B cell (primary cell): ENCODE measurements around the gene FAM72C. TPM values are rescaled to one million over a fixed set of nuclear protein-coding genes. Genes with fewer than 3 reads are reported as not detected.
"Not testable (repeated sequence)": the region's sequence is repeated elsewhere in the genome, so short reads cannot be mapped to it uniquely, and the experiment has no call there.

Experiments
- ATAC-seq: fragments of 200-7000 bp; cut with Tn5 transposase; one replicate; pipeline ENCODE4 v1.10.0; 2021; ENCODE audit warnings: low read depth, mild to moderate bottlenecking, moderate number of reproducible peaks, moderate library complexity
- CTCF ChIA-PET: fragments of 350-600 bp; sonication (Branson Sonifier 250); formaldehyde crosslinking; loops from one replicate; lab custom pipeline; 2021; ENCODE audit warnings: antibody characterized with exemption, inconsistent platforms; lab: Charles Lee
- POLR2A ChIA-PET: fragments of 350-600 bp; sonication (Branson Sonifier 250); formaldehyde crosslinking; loops from one replicate; lab custom pipeline; 2021; ENCODE audit warnings: antibody characterized with exemption; lab: Charles Lee
- DNase-seq: peaks from one replicate; pipeline ENCODE4 v3.0.0; 2013
- H2AFZ ChIP-seq: 2 replicates; pipeline ENCODE4 v1.6.1; 2012; ENCODE audit warnings: mild to moderate bottlenecking, low read depth, low read length; ENCODE audit not compliant: insufficient read depth, poor library complexity, severe bottlenecking
- H3K27ac ChIP-seq, 2 donors: 1 replicate in 1 of 2; 2 replicates in 1 of 2; pipeline ENCODE4 v1.5.1; 2012 to 2013; ENCODE audit warnings: low read length in 2 of 2, mild to moderate bottlenecking in 2 of 2, moderate library complexity in 1 of 2
- H3K27me3 ChIP-seq, 4 experiments: fragments of 200-600 bp in 1 of 4; sonication (generic) in 1 of 4; replicated peaks in 1 of 4; 1 replicate in 2 of 4; 2 replicates in 2 of 4; pipeline versions ENCODE4 v1.6.1 to v1.7.0; 2013 to 2016; ENCODE audit warnings: low read length in 3 of 4, mild to moderate bottlenecking in 2 of 4, mixed read lengths in 1 of 4, moderate library complexity in 1 of 4; ENCODE audit not compliant: insufficient read depth in 4 of 4, control insufficient read depth in 3 of 4; ENCODE audit errors: control extremely low read depth in 1 of 4
- H3K36me3 ChIP-seq, 2 experiments: replicated peaks in 1 of 2; 1 replicate in 1 of 2; 2 replicates in 1 of 2; pipeline versions ENCODE4 v1.6.1 to v1.7.1; 2013; ENCODE audit warnings: low read length in 1 of 2; ENCODE audit not compliant: insufficient read depth in 2 of 2, control insufficient read depth in 1 of 2; ENCODE audit errors: control extremely low read depth in 1 of 2, extremely low read depth in 1 of 2
- H3K4me1 ChIP-seq, 2 donors: fragments of 200-600 bp in 1 of 2; sonication (generic) in 1 of 2; 1 replicate in 1 of 2; 2 replicates in 1 of 2; pipeline versions ENCODE4 v1.5.1 to v1.6.1; 2013 to 2017; ENCODE audit warnings: low read length in 2 of 2; ENCODE audit not compliant: control insufficient read depth in 2 of 2, insufficient read depth in 2 of 2
- H3K4me2 ChIP-seq: replicated peaks from 2 replicates; pipeline ENCODE3; 2012; ENCODE audit warnings: mild to moderate bottlenecking, low read depth, low read length; ENCODE audit not compliant: poor library complexity, severe bottlenecking
- H3K4me3 ChIP-seq, 5 experiments: fragments of 200-600 bp in 1 of 5; sonication (generic) in 1 of 5; 1 replicate in 3 of 5; 2 replicates in 2 of 5; pipeline versions ENCODE4 v1.5.1 to v1.7.0; 2011 to 2016; ENCODE audit warnings: low read length in 4 of 5, mild to moderate bottlenecking in 4 of 5, low read depth in 2 of 5, control low read depth in 1 of 5, moderate library complexity in 1 of 5; ENCODE audit not compliant: insufficient read depth in 1 of 5; ENCODE audit errors: control extremely low read depth in 1 of 5, extremely low read depth in 1 of 5
- H3K79me2 ChIP-seq: fragments of 200-600 bp; sonication (generic); one replicate; pipeline ENCODE4 v1.6.0; 2016; ENCODE audit warnings: low read length; ENCODE audit not compliant: control insufficient read depth, insufficient read depth
- H3K9ac ChIP-seq: fragments of 200-600 bp; sonication (generic); 2 replicates; pipeline ENCODE4 v1.6.1; 2017; ENCODE audit warnings: mild to moderate bottlenecking, low read length, moderate library complexity
- H3K9me3 ChIP-seq, 3 donors: one replicate each; pipeline versions ENCODE4 v1.6.1 to v1.7.1; 2013; ENCODE audit warnings: low read length in 2 of 3; ENCODE audit not compliant: control insufficient read depth in 2 of 3, insufficient read depth in 1 of 3; ENCODE audit errors: control extremely low read depth in 1 of 3
- H4K20me1 ChIP-seq: 2 replicates; pipeline ENCODE4 v1.6.0; 2012; ENCODE audit warnings: mild to moderate bottlenecking, low read length; ENCODE audit not compliant: insufficient read depth, control insufficient read depth, poor library complexity, severe bottlenecking
- H3K27ac Mint-ChIP-seq: one replicate; pipeline ENCODE4 v1.8.0; 2021; ENCODE audit warnings: mixed read lengths
- H3K27me3 Mint-ChIP-seq: one replicate; pipeline ENCODE4 v1.8.0; 2021; ENCODE audit warnings: mixed read lengths
- H3K4me1 Mint-ChIP-seq: one replicate; pipeline ENCODE4 v1.8.0; 2021; ENCODE audit warnings: mixed read lengths
- H3K4me3 Mint-ChIP-seq: one replicate; pipeline ENCODE4 v1.8.0; 2021; ENCODE audit warnings: mixed read lengths
- H3K9me3 Mint-ChIP-seq: one replicate; pipeline ENCODE4 v1.8.0; 2022; ENCODE audit warnings: mixed read lengths; ENCODE audit not compliant: insufficient read depth
- WGBS: methylation state at CpG from one replicate; pipeline ENCODE4 v1.1.5; 2013; ENCODE audit warnings: missing lambda C conversion rate; ENCODE audit not compliant: insufficient coverage; 5-methylcytosine and 5-hydroxymethylcytosine counted together
- intact Hi-C: fragments of 100-400 bp; cut with micrococcal nuclease; formaldehyde crosslinking; loops from one replicate; pipeline ENCODE4 v1.10.0; 2022
- polyA plus RNA-seq: library from polyadenylated mRNA; depleted of rRNA; stranded (reverse); fragments of >200 nt; gene quantifications from 2 replicates; pipeline ENCODE4 v1.2.3, GENCODE V29; 2012
- total RNA-seq, 2 donors: library from RNA; stranded (reverse); fragments of 120-200 nt in 1 of 2; gene quantifications; 1 replicate in 1 of 2; 2 replicates in 1 of 2; pipeline versions ENCODE4 v1.2.3 to v1.2.4, GENCODE V29; 2013 to 2022

Gene FAM72C
- total and polyA plus RNA-seq, 2 donors (not counting 1 experiment from before 2014, with no cell fraction given): 0.03 TPM; not detected in 1

DNA sequence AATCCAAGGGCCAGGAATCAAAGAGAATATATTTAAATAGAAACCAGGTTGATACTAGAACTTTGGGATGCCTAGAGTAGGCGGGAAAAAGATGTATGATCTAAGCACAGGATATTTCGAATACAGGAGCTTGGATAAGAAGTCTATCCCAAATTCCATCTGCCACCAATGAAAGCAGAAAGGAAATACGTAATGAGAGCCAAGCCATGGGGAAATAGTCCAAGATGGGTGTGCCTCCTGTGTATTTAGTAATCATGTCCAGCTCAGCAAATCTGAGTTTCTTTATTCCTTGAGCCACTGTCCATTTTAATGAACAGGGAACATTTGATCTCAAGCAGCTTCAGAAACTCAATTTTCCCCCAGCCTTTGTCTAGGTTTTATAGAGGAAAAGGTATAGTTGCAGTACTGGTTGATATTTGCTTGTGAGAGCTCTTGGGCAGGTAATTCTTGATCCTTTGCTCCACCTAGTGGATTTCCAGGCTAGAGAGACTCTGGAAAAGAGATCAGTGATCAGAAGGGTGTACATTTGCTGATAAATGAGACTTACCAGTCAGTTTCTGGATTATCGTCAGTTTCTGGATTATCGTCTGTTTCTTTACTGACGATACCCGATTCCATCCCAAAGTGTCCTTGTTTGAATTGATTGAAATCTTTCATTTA lies 28.3 kb downstream of the FAM72C start:
- H3K27me3 Mint-ChIP-seq, H3K4me1 ChIP-seq, DNase-seq, H3K27ac ChIP-seq, H4K20me1 ChIP-seq, intact Hi-C loops, H3K9me3 ChIP-seq, H3K27ac Mint-ChIP-seq, H3K4me3 Mint-ChIP-seq, POLR2A ChIA-PET, H3K9ac ChIP-seq, H2AFZ ChIP-seq, H3K79me2 ChIP-seq, CTCF ChIA-PET, H3K4me1 Mint-ChIP-seq, H3K9me3 Mint-ChIP-seq, H3K4me3 ChIP-seq, H3K4me2 ChIP-seq, H3K36me3 ChIP-seq, ATAC-seq, H3K27me3 ChIP-seq: not testable (repeated sequence)
- WGBS: no CpG with 5 or more reads among the region's 7 CpGs

DNA sequence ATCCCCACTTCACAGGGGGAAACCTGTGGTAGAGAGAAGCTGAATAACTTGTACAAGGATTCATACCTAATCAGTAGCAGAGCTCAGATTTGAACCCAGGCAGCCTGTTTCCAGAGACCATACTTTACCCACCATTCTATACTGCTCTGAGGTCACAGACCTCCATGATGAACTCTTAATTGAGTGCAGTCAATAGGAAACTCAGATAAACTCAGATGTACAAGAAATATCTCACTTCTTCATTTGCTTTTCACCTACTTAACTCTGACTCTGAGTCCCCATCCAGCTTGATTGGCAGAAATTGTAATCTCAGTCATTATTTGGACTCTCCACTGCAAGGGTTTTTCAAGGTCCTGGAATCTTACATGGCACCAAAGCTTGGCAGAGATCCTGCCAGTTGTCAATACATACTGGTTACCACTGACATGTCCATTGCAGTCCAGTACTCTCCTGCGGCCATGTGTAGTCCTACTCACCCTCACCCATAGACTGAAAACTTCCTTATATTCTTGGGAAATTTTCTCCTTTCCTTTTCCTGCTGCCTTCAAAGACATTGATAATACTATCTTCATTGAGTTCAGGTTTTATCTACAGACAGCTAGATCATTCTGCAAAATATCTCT lies 29.4 kb downstream of the FAM72C start:
- CTCF ChIA-PET, H4K20me1 ChIP-seq, H3K9ac ChIP-seq, DNase-seq, H2AFZ ChIP-seq, H3K27me3 ChIP-seq, H3K4me2 ChIP-seq, H3K4me1 Mint-ChIP-seq, ATAC-seq, H3K36me3 ChIP-seq, H3K27ac ChIP-seq, POLR2A ChIA-PET, H3K27me3 Mint-ChIP-seq, H3K27ac Mint-ChIP-seq, H3K4me3 Mint-ChIP-seq, H3K9me3 Mint-ChIP-seq, H3K9me3 ChIP-seq, H3K79me2 ChIP-seq, intact Hi-C loops, H3K4me3 ChIP-seq, H3K4me1 ChIP-seq: not testable (repeated sequence)
- WGBS: no CpG with 5 or more reads among the region's 1 CpG

DNA sequence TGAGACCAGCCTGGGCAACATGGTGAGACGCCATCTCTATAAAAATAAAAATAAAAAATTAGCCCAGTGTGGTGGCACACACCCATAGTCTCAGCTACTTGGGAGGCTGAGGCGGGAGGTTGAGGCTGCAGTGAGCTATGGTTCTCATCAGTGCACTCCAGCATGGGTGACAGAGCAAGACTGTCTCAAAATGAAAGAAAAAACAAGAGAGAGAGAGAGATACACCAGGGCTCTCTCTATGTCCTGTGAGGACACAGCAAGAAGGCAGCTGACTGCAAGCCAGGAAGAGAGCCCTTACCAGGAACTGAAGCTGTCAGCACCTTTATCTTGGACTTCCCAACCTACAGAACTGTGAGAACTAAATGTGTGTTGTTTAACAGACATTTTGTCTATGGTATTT lies 32.1 kb downstream of the FAM72C start:
- WGBS: no CpG with 5 or more reads among the region's 2 CpGs
- H3K9me3 ChIP-seq, H3K9ac ChIP-seq, CTCF ChIA-PET, H3K27ac Mint-ChIP-seq, H3K27ac ChIP-seq, H3K4me2 ChIP-seq, H3K4me1 Mint-ChIP-seq, H3K9me3 Mint-ChIP-seq, H3K27me3 Mint-ChIP-seq, H3K4me3 Mint-ChIP-seq, DNase-seq, H2AFZ ChIP-seq, H3K36me3 ChIP-seq, H3K27me3 ChIP-seq, H3K79me2 ChIP-seq, POLR2A ChIA-PET, H4K20me1 ChIP-seq, ATAC-seq, H3K4me1 ChIP-seq, H3K4me3 ChIP-seq, intact Hi-C loops: not testable (repeated sequence)

GRCh38 chr1:143938922-143939321 lies 32.9 kb downstream of the FAM72C start:
- intact Hi-C loops, H3K4me2 ChIP-seq, H3K27me3 Mint-ChIP-seq, H3K9me3 Mint-ChIP-seq, H2AFZ ChIP-seq, ATAC-seq, H3K27ac Mint-ChIP-seq, CTCF ChIA-PET, H3K27me3 ChIP-seq, H3K4me3 ChIP-seq, POLR2A ChIA-PET, H3K79me2 ChIP-seq, H3K27ac ChIP-seq, H4K20me1 ChIP-seq, H3K4me3 Mint-ChIP-seq, H3K4me1 Mint-ChIP-seq, H3K9ac ChIP-seq, DNase-seq, H3K4me1 ChIP-seq, H3K36me3 ChIP-seq, H3K9me3 ChIP-seq: not testable (repeated sequence)
- no CpG with 5 or more reads among the region's 2 CpGs for WGBS
